NCI-H1092 (cell line): ENCODE measurements around the gene GIPC1.
A peak's percentile ranks its signal among the peaks of the same experiment; 100 is the strongest.

Experiments used
- DNase-seq: peaks from one replicate; lab custom pipeline; 2025; lab: John Stamatoyannopoulos, UW

GIPC1 gene

DNA sequence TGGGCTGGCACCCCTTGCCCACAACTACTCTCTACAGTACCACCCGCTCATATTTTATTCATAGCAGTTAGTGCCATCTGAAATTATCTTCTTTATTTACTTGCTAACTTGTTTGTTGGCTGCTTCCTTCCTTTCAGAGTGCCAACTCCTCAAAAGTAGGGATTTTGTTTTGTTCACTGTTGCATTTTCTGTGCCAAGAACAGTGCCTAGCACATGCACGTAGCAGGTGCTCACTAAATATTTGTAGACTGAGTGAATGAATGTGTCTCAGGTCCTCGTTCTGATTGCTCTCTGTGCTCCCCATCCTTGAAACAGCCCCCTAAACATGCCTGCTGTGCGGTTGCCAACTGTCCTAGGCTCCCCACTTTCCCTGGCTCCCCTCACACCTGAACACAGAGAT lies 1.5 kb downstream of the GIPC1 start:
- no peak for DNase-seq

DNA sequence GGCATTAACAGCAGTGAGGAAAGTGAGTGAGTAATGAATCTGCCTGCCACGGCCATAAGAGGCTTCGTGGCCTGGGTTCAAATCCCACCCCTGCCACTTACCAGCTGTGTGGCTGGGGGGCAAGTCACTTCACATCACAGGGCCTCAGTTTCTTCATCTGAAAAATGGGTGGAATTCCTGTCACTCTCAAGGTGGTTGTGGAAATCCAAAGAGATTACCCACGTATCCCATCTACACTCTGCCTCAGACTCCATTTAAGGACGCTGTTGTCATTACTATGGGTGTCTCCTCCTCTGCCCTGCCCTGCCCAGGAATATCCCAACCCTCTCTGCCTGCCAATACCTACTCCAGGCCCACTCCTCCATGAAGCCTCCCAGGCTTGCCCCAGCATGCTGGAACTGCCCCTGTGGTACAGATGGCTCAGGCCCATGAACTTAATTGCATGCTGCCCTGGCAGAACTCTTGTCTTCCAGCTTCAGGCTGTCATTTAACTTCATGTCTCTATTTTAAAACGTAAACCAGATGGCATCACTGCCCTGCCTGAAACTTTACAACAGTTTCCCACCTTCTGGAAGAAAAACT lies 3.1 kb downstream of the GIPC1 start:
- DNase-seq: no peak

DNA sequence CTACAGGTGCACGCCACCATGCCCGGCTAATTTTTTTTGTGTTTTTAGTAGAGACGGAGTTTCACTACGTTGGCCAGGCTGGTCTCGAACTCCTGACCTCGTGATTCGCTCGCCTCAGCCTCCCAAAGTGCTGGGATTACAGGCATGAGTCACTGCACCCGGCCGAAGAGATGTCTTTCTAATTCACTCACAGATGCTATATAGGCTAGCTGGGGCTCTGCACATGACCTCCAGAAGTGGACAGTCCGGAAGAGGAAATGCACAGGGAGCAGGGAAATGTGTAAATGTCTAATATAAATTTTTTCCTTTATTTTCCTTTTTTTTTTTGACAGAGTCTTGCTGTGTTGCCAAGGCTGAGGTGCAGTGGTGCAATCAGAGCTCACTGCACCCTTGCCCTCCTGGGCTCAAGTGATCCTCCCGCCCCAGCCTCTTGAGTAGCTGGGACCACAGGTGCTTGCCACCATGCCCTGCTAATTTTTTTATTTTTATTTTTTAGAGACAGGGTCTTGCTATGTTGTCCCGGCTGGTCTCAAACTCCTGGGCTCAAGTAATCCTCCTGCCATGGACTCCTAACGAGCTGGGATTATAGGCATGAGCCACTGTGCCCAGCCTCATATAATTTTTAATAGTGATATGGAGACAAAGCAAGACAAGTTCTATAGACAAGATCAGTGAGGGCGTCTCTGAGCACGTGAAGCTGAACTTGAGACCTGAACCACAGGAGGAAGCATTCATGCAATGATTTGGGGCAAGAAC lies 8.4 kb downstream of the GIPC1 start:
- DNase-seq: no peak

DNA sequence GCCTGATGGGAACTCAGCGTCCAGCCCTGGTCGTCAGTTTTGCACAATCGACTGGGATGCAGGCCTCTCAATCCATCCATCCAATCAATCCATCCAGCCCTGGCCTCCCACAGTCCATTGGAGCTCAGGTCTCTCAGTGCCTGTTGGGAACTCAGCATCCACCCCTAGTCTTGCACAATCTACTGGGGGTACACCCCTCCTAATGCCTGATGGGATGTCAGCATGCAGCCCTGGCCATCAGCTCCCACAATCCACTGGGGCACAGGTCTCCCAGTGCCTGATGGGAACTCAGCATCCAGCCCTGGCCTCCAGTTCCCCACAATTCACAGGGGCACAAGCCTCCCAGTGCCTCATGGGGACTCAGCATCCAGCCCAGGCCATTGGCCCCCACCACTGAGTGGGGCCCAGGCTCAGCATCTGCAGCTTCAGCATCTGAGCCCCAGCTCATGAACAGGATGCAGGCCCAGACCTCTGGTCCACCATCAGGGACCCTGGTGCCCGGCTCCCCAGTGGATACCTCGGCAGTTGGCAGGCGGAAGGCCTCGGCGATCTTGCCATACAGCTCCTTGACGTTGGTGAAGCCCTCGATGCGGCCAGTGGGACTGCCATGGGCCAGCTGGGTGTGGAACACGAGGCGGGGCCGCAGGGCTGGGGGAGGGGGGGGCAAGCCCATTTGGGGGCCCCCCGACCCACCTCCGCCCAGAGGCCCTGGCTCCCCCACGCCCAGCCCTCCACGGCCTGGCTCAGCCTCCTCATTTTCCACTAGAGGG lies 13.6 kb downstream of the GIPC1 start:
- no peak for DNase-seq

DNA sequence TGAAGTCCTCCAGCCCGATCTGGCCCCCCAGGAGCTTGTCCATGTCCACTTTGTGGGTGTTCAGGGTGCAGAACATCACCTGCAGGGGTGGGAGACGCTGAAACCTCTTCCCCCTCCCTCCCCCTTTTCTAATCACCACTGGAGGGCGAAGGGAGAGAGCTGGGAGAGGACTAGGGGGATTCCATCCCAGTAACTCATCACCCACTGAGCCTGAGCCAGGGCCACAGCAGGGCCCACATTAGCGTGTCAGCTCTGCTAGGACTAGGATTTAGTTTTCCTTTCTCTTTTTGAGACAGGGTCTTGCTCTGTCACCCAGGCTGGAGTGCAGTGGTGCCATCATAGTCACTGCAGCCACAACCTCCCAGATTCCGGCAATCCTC lies 15.2 kb downstream of the GIPC1 start:
- no peak for DNase-seq

DNA sequence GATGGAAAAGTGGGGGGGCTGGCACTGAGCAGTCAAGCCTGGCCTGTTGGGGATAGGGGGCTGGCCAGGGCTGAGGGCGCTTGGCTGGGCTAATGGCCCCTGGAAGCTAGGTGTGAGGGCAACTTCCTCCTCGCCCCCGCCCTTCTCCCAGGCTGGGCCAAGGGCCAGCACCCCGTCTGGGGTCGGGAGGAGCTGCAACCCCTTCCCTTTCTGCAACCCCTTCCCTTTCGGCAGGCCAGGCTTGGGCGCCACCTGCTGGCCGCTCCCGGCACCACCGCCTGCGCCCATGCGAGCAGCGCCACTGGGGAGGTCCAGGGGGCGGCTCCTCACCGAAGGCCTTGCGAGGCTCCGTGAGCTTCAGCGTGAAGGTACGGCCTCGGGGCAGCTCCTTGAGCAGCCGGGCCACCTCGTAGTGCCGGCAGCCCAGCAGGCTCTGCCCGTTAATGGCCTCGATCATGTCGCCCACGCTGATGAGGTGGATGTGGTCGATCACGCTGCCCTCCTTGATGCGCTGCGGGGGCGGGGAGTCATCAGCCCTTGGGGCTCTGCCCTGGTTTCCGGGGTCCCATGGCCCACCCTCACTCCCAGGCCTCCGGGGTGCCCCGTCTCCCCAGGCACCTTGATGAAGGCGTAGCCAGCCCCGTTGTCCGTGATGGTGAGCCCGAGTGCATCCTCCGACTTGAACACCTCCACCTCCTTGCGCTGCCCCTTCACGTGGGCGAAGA lies 15.8 kb downstream of the GIPC1 start:
- DNase-seq: no peak

DNA sequence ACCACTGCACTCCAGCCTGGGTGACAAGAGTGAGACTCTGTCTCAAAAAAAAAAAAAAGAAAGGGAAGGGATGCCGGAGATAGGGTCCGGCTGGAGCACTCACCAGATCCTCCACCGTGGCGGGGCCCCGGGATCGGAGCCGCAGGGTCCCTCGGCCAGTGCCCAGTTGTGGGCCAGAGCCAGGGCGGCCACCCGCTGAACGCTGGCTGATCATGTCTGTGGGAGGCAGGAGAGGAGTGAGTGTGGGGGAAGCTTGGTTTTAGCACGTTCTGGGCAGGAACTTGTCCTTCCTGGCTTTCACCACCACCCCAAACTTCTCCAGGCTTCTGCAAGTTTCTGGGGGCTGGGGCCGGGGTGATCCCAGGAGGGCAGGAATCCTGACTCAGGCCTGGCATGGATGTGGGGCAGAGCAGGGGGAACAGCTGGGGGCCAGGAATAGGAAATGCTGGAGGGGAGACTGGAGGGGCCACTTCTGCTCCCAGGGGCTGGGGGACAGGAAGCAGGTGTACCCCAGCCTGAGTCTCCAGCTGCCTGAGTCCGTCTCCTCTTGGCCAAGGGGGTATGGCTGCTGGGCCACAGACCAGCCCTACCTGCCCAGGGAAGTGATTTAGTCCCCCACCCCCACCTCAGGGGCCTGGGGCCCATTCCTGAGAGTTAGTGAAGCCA lies 16.5 kb downstream of the GIPC1 start:
- DNase-seq: no peak

DNA sequence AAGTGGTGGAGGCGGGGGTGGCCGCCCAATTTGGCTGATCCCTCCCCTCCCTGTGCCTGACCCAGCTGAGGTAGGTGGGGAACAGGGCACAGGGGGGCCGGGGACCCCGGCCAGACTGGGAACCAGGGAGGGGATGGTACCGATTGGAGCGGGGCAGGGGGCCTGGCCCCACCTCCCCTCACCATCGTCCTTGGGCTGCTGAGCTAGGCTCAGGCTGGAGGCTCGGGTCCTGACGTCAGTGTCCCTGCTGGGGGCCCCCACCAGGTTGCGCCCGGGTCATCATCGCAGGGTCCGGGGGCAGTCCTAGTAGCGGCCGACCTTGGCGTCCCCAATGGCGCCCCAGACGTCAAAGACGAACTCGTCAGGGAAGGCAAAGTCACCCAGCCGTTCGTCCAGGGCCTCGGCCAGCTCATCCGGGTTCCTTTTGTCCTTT lies 17.8 kb downstream of the GIPC1 start:
- no peak for DNase-seq

DNA sequence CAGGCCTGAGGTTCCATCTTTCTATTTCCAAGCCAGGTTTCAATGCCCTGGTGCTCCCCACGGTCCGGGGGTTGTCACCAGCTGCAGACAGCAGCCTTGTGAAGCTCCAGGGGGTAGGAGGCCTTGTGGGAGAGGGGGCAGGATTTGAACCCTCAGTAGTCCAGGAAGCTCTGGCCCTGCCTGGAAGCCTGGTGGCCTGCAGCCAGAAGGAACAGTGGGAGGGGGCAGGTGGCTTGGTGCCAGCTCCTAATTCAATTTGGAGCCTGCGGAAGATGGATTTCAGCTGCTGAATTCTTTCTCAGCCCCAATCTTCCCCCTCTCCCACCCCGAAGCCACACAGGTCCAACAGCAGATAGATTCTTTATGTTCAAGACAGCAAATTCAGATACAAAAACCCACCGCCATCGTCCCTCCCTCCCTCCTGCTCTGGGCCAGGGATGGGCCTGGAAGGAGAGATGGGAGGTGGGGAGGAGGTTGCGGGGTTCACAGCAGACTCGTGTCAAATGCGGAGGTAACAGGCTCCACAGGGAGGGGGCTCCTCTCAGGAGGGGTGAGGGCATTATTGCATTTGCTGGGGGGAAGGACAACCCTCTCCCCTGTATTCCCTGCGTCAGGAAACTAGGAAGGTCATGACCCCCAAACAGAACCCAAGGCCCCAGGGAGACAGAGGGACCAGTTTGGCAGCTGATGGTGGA lies 18.4 kb downstream of the GIPC1 start:
- DNase-seq: no peak

DNA sequence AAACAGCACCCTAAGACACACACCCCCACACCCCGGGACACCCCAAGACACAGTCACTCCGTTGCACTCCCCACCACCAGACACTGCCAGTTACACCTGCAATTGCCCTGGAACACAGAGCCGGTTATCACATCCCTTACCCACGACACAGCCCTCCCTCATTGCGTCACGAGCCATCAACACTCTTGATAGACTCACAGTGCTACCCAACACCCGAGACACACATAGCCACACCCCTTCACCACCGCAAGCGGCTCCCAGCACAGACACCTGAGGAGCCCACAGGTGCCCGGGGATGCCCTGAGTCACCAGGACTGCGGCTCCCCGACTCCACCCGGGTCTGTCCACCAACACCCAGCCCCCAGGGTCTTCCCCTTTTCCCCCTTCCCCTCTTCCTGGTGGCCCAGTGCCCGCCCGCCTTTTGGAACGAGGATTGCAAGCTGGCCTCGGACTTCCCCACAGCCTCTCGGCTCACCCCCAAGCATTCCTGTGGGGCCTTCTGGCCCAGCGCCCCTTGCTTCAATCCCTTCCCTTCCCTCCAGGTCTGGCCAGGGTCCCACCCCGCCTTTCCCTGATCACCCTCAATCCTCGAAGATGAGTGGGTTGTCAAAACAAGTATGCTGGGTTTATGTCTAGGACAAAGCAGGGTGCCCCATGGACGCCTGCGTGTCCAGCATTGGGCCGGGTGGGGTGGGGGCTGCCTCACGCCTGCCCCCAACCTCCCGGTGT lies 19.1 kb downstream of the GIPC1 start:
- no peak for DNase-seq

DNA sequence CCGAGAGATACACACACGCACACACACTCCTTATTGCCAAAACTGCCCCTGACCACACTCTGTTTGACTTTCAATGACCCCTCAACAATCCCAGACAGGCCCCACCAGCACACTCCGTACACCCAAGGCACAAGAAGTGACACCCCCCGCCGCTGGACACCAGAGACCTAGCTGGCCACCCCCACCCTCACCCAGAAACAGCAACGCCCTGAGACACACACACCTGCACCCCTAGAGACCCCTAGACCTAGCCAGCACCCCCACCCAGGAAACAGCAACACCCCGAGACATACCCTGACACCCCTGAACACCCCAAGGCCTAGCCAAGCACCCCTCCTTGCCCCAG lies 19.6 kb downstream of the GIPC1 start:
- no peak for DNase-seq

DNA sequence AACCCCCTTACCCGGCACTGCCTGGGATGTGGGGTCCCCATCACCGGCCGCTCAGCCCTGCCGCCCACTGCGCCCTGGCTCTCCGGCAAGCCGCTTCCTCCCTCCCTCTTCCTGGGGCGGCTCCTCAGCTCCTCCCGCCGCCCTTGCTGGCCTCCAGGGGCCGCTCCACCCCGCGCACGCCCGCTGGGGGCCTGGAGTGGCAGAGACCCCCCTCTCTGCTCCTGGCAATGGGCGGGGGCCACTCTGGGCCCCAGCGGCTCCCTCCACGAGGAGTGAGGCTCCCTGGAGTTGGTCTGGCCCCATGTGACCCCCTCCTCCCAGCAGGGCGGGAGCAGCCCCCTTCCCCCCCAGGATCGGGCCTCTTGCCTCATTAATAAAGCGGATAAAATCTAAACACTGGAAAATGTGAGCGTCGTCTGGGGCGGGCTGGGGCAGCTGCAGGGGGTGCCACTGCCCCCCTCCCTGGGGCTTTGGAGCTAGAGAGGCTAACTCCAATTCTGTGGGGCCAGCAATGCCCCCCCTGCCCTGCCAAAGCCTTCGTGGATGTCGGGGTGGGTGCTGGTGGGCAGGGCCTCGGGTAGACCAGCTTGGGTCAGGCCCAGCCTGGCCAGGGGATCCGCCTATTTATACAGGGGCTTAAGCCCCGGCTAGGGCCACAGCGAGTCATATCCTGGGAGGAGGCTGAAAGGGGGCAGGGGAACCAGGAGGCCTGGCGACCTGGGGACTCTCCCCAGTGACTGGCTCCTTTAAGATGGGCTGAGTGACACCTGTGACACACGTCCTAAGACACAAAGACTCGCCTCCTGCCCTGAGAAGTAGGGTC lies 20.5 kb downstream of the GIPC1 start, which contains the start of gene PTGER1:
TSS of gene PTGER1 (minus strand) at position 104 of the 823 bp plus-strand sequence. CDS start 1,034 bp downstream, outside the sequence.
- no peak for DNase-seq

DNA sequence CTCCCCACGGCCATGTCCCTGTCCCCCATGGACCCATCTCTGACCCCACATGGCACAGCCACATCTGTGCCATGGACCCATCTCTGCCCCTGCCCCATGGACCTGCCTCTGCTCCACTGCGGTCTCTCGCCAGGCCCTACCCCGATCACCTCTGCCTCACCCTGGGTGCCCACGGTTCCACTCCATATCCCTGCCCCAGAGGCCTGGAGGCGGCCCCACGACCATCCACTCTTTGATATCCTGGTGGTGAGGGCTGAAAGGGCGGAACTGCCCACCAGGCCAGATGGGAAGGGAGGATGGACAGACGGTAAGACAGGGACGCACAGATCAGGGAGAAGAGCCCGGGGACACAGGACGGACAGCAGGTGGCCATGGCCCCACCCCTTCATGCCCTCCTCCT lies 21.1 kb downstream of the GIPC1 start:
- DNase-seq: no peak

DNA sequence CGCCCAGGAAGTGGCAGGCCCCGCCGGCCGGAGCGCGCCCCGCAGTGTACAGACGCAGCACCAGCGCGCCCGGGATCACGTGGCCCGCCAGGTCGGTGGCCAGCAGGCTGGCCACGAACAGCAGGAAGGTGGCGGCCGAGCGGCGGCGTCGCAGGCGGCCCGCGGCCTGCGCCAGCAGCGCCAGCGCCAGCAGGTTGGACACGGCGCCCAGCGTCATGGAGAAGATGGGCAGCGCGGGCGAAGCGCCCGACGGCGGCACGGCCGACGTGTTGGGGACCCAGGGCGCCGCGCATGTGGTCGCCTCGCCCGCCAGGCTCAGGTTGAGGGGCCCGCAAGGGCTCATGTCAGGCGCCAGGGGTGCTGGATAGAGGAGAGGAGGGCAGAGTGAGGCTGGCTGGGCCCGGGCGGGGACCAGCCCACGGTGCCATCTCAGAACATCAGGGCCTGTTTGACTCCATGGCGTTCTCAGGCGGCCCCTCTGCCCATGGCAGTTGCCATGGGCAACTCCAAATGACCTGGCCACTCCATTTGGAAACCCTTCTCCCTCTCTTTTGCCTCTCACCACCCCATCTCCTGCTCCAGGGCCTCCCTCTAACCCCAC lies 21.8 kb downstream of the GIPC1 start:
- no peak for DNase-seq

DNA sequence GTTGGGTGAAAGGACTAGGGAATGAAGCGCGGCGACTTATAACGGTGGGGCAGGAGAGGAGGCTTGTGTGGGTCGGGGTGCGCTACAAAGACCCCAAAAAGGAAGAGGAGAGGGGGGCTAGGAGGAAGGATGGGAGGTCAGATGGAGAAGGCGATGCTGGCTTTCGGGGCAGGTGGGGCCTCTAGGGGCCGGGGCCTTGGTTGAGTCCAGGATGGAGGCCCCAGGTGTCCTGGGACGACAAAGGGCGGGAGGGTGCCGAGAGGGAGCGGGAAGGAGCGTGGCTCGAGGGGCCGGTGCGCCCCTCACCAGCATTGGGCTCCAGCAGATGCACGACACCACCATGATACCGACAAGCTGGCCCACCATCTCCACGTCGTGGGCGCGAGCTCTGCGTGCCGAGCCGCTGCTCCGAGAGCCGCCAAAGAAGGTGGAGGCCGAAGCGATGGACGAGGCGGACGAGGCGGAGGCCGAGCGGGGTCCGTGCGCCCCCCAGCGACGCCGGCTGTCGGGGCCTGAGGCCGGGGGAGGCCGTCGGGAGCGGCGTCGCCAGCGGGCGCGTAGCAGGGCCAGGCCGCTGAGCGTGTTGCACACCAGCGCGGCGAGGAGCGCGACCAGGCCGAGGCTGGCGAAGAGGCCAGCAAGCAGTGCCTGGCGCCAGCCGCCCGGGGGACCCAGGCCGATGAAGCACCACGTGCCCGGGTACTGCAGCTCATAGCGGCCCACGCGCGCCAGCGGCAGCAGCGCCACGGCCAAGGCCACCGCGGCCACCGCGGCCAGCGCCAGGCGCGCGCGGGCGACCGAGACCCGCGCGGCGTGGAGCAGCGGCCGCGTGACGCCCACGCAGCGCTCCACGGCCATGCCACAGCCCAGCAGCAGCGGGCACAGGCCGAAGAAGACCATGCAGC lies 22.6 kb downstream of the GIPC1 start:
- no peak for DNase-seq

DNA sequence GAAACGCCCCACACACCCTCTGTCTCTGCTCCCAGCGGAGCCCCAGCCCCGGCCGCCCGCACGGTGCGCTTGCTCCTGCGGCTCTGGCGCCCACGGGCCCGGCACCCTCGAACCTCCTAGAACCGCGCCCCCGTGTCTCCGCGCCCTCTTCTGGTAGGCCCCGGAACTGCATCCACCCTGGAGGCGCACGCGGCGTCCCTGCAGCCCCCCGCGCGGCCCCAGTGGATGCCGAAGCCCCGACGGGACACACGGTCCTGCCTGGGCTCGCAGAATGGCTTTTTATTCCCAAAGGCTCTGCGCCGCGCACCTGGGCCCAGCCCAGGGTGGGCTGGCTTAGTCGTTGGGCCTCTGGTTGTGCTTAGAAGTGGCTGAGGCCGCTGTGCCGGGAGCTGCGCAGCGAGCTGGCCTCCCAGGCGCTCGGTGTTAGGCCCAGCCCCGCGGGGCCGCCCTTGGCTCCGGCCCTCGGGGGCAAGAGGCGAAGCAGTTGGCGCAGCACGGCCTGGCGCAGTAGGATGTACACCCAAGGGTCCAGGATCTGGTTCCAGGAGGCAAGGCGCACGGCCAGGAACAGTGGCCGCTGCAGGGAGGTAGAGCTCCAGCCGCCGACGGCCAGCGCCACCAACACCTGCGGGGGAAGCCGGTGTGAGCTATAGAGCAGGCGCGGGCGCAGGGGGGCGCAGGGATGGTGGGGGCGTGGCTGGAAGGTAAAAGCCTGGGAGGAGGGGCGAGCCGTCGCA lies 23.6 kb downstream of the GIPC1 start:
- DNase-seq: peak; percentile 38

DNA sequence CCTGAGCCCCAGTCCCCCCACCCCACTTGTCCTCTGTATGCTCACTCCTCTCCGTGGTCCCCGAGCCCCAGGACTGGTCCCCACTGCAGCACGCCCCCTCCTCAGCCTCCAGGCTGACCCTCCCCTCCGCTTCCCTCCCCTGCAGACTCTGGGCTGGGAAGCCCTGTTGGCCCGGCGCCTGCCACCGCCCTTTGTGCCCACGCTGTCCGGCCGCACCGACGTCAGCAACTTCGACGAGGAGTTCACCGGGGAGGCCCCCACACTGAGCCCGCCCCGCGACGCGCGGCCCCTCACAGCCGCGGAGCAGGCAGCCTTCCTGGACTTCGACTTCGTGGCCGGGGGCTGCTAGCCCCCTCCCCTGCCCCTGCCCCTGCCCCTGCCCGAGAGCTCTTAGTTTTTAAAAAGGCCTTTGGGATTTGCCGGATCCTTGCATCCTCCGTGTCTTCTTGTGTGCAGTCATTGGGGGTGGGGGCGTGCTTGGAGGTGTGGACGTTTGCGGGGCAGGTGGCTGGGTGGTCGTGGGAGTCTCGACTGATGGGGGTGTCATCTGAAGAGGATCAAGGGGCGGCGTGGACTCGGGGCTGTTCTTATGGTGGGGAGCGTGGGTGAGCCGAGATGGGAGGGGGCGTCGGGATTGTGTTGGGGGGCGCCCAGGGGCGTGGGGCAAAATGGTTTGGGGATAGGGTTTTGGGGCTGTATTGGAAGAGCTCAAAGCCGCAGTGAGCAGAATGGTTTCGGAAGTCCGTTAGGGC lies 24.3 kb downstream of the GIPC1 start:
- no peak for DNase-seq
